ENCODE data around the gene SRPX2. TPM values are rescaled to one million over a fixed set of nuclear protein-coding genes. Genes with fewer than 3 reads are reported as not detected.

Gene SRPX2
- total and polyA plus RNA-seq, 10 donors, result 3.7 to 57.5 (median 21.6) TPM

GRCh38 chrX:100677611-100678181 lies 33.7 kb downstream of the SRPX2 start:
- 65 to 89% (median 79%) methylated on average over 5 of the region's 5 CpGs for WGBS, 5 donors
- no peak overlapping the region for H3K4me3 ChIP-seq
- no peak overlapping the region for H3K27ac ChIP-seq
- H3K27me3 ChIP-seq (replicated peaks in 1 of 7), result no peaks in the 10 kb centered on the region
- no peaks in the 10 kb centered on the region for H3K9me3 ChIP-seq
- DNase-seq, result no peak
- H3K4me1 ChIP-seq, result peaks cover 0 to 15% (median 8%) of the 10 kb centered on the region in 6 donors
- intact Hi-C loops (cut with DNase I; ENCODE audit: low total_unique reads), result no loop called here
- H3K36me3 ChIP-seq, result no peaks in the 10 kb centered on the region
- no peak for TF ChIP-seq POLR2A (IDR thresholded peaks at IDR 0.05)
- TF ChIP-seq, protein P1, sequence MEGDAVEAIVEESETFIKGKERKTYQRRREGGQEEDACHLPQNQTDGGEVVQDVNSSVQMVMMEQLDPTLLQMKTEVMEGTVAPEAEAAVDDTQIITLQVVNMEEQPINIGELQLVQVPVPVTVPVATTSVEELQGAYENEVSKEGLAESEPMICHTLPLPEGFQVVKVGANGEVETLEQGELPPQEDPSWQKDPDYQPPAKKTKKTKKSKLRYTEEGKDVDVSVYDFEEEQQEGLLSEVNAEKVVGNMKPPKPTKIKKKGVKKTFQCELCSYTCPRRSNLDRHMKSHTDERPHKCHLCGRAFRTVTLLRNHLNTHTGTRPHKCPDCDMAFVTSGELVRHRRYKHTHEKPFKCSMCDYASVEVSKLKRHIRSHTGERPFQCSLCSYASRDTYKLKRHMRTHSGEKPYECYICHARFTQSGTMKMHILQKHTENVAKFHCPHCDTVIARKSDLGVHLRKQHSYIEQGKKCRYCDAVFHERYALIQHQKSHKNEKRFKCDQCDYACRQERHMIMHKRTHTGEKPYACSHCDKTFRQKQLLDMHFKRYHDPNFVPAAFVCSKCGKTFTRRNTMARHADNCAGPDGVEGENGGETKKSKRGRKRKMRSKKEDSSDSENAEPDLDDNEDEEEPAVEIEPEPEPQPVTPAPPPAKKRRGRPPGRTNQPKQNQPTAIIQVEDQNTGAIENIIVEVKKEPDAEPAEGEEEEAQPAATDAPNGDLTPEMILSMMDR (IDR thresholded peaks at IDR 0.05 in 8 of 11, conservative IDR thresholded peaks at IDR 0.05 in 3 of 11), result no peak
- TF ChIP-seq POLR2AphosphoS5 (IDR thresholded peaks at IDR 0.05), result no peak

DNA sequence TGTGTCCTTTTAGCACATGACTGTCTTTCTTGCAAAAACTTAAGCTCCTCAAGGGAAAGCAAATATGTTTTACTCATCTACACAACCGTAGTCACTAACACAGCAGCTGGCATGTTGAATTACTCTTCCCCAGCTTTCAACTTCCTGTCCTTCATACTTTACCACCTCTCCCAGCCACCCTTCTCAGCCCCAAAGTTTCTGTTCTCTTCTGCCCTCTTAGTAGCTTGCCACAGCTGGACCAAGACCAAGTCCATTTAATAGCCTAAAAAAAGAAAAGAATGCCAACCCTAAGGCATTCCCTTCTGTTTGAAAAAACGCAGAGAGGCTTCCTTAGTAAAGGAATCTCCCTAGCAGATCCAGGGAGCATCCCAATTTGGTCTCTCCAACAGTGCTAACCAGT lies 36.8 kb downstream of the SRPX2 start:
- TF ChIP-seq, protein P1 (IDR thresholded peaks at IDR 0.05 in 8 of 11, conservative IDR thresholded peaks at IDR 0.05 in 3 of 11), result no peak
- TF ChIP-seq POLR2A (IDR thresholded peaks at IDR 0.05) (no peak), POLR2AphosphoS5 (IDR thresholded peaks at IDR 0.05) (no peak)
- H3K9me3 ChIP-seq, result no peaks in the 10 kb centered on the region
- WGBS, 5 donors, result 30 to 78% (median 50%) methylated on average over 2 of the region's 2 CpGs
- intact Hi-C loops (cut with DNase I; ENCODE audit: low total_unique reads), result no loop called here
- no peaks in the 10 kb centered on the region for H3K36me3 ChIP-seq
- H3K4me1 ChIP-seq, result peaks cover 0 to under 1% (median 0%) of the 10 kb centered on the region in 6 donors
- DNase-seq, result no peak
- no peaks in the 10 kb centered on the region for H3K27me3 ChIP-seq (replicated peaks in 1 of 7)
- H3K4me3 ChIP-seq, result no peak overlapping the region
- H3K27ac ChIP-seq, result no peak overlapping the region

- intact Hi-C loops (cut with DNase I; ENCODE audit: low total_unique reads), result no loop called here
- DNase-seq, result no peak
- no peaks in the 10 kb centered on the region for H3K27me3 ChIP-seq (replicated peaks in 1 of 7)
- H3K36me3 ChIP-seq, result no peaks in the 10 kb centered on the region
- TF ChIP-seq POLR2AphosphoS5 (IDR thresholded peaks at IDR 0.05), result no peak
- TF ChIP-seq POLR2A (IDR thresholded peaks at IDR 0.05), result no peak
- TF ChIP-seq, protein P1 (IDR thresholded peaks at IDR 0.05 in 8 of 11, conservative IDR thresholded peaks at IDR 0.05 in 3 of 11), result no peak
- H3K4me1 ChIP-seq, result peaks cover 0 to 9% (median 0%) of the 10 kb centered on the region in 6 donors
- H3K27ac ChIP-seq, result no peak overlapping the region
- H3K4me3 ChIP-seq, result no peak overlapping the region
- WGBS, 5 donors, result 43 to 92% (median 87%) methylated on average over 3 of the region's 3 CpGs
- H3K9me3 ChIP-seq, result no peaks in the 10 kb centered on the region
Measured at GRCh38 chrX:100681599-100681998, 37.6 kb downstream of the SRPX2 start.

- Histone ChIP-seq H3K9me3 (no peaks in the 10 kb centered on the region), H3K4me1 (peaks cover 0 to 21% (median 0%) of the 10 kb centered on the region in 6 donors), H3K4me3 (no peak overlapping the region), H3K36me3 (no peaks in the 10 kb centered on the region), H3K27me3 (replicated peaks in 1 of 7) (no peaks in the 10 kb centered on the region), H3K27ac (no peak overlapping the region)
- WGBS, 5 donors, result 80 to 95% (median 92%) methylated on average over 5 to 8 of the region's 8 CpGs
- no peak for DNase-seq
- TF ChIP-seq POLR2AphosphoS5 (IDR thresholded peaks at IDR 0.05), result no peak
- TF ChIP-seq POLR2A (IDR thresholded peaks at IDR 0.05), result no peak
- TF ChIP-seq, protein P1 (IDR thresholded peaks at IDR 0.05 in 8 of 11, conservative IDR thresholded peaks at IDR 0.05 in 3 of 11), result no peak
- intact Hi-C loops (cut with DNase I; ENCODE audit: low total_unique reads), result no loop called here
Measured at GRCh38 chrX:100682939-100683338, 38.9 kb downstream of the SRPX2 start.
